Adrenal gland (tissue), 5 donors: ENCODE data around the gene RPS10.

ENCODE experiments used
- CTCF ChIP-seq, 6 experiments: fragments of 450-650 bp in 4 of 6; fragments of 200-600 bp in 2 of 6; sonication (generic) in 1 of 6; IDR thresholded peaks; 1 replicate in 5 of 6; 2 replicates in 1 of 6; pipeline versions ENCODE4 v1.5.1 to v1.8.0; 2016 to 2021; ENCODE audit warnings: antibody characterized with exemption in 6 of 6, mild to moderate bottlenecking in 2 of 6, moderate library complexity in 1 of 6
- POLR2A ChIP-seq, 2 donors: fragments of 450-650 bp; IDR thresholded peaks; one replicate each; pipeline ENCODE4 v1.6.1; 2017; ENCODE audit warnings: antibody characterized with exemption in 2 of 2, mild to moderate bottlenecking in 2 of 2, moderate library complexity in 1 of 2
- donor health status: DM: no; HTN: no; CAD: no.

- TF ChIP-seq CTCF (IDR thresholded peaks at IDR 0.05), result no peak
- no peak for TF ChIP-seq POLR2A (IDR thresholded peaks at IDR 0.05)
Observed at GRCh38 chr6:34381081-34381480, 44.8 kb downstream of the RPS10 start.
